ENCODE measurements around the gene RAB6B. TPM values are rescaled to one million over a fixed set of nuclear protein-coding genes. Genes with fewer than 3 reads are reported as not detected.

RAB6B gene
- total RNA-seq, 4 donors from 2014 or later = 6.2 to 11.9 (median 10.5) TPM

DNA sequence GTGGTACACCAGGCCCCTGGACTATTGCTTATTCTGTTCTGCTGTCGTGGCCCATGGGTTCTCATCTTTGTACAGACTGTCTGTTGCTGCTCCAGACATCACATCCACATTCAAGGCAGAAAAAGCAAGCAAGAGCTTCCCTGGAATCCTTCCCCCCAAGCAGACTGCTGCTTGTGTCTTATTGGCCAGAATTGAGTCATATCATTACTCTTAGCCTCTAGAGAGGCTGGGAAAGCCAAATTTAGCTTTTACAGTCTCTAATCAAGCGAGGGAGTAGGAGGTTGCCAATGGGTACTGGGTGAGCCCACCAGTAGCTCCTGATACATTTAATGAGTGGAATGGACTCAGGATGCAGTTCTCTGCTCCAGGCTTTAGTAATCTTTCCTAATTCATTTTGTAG lies 39.4 kb downstream of the RAB6B start:
- intact Hi-C loops (cut with DNase I) = no loop called here
- Histone ChIP-seq H3K4me1 (peaks cover 0 to 18% (median 0%) of the 10 kb centered on the region in 4 donors), H3K27me3 (no peaks in the 10 kb centered on the region), H3K36me3 (peaks cover 0 to 7% (median 0%) of the 10 kb centered on the region in 4 donors), H3K4me3 (no peak overlapping the region), H3K27ac (replicated peaks in 1 of 4) (no peak overlapping the region), H3K9me3 (no peaks in the 10 kb centered on the region)
- DNase-seq (ENCODE audit: extremely low spot score) = no peak
- TF ChIP-seq POLR2AphosphoS5 (IDR thresholded peaks at IDR 0.05) (no peak), POLR2A (IDR thresholded peaks at IDR 0.05; ENCODE audit: low read depth) (no peak), EP300 (IDR thresholded peaks at IDR 0.05) (no peak)
- TF ChIP-seq, protein P1, sequence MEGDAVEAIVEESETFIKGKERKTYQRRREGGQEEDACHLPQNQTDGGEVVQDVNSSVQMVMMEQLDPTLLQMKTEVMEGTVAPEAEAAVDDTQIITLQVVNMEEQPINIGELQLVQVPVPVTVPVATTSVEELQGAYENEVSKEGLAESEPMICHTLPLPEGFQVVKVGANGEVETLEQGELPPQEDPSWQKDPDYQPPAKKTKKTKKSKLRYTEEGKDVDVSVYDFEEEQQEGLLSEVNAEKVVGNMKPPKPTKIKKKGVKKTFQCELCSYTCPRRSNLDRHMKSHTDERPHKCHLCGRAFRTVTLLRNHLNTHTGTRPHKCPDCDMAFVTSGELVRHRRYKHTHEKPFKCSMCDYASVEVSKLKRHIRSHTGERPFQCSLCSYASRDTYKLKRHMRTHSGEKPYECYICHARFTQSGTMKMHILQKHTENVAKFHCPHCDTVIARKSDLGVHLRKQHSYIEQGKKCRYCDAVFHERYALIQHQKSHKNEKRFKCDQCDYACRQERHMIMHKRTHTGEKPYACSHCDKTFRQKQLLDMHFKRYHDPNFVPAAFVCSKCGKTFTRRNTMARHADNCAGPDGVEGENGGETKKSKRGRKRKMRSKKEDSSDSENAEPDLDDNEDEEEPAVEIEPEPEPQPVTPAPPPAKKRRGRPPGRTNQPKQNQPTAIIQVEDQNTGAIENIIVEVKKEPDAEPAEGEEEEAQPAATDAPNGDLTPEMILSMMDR (IDR thresholded peaks at IDR 0.05) = no peak
- WGBS = 92% methylated on average over 2 of the region's 2 CpGs

DNA sequence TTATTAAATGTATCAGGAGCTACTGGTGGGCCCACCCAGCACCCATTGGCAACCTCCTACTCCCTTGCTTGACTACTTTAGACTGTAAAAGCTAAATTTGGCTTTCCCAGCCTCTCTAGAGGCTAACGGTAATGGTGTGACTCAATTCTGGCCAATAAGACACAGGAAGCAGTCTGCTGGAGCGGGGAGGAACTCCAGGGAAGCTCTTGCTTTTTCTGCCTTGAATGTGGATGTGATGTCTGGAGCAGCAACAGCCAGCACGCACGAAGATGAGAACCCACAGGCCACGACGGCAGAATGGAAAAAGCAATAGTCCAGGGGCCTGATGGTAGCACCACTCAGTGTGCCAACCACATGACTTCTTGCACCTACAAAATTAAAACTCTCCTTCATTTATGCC lies 39.9 kb downstream of the RAB6B start:
- 90% methylated on average over 6 of the region's 6 CpGs for WGBS
- intact Hi-C loops (cut with DNase I) = no loop called here
- TF ChIP-seq, protein P1 (IDR thresholded peaks at IDR 0.05) = no peak
- TF ChIP-seq EP300 (IDR thresholded peaks at IDR 0.05) = no peak
- TF ChIP-seq POLR2AphosphoS5 (IDR thresholded peaks at IDR 0.05) = no peak
- TF ChIP-seq POLR2A (IDR thresholded peaks at IDR 0.05; ENCODE audit: low read depth) = no peak

DNA sequence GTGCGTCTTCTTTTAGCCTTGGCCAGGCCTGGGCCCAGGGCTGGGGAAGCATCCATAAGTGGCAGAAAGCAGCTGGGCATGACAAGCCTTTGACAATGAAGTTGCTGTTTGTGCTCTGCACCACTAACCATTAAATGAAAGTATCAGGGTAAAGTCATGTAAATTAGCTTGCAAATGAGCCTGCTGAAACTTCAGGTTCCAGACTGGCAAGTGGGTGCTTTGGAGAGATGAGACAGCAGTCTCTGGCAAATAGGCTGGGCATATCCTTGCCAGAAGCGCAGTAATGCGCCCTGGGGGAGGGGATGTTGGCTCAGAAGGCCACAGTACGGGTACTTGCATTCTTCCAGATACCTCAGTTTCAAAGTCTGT lies 40.7 kb downstream of the RAB6B start:
- no peak for DNase-seq (ENCODE audit: extremely low spot score)
- H3K9me3 ChIP-seq = no peaks in the 10 kb centered on the region
- H3K36me3 ChIP-seq = no peaks in the 10 kb centered on the region
- WGBS = 98% methylated on average over 4 of the region's 4 CpGs
- H3K4me1 ChIP-seq = peaks cover 0 to 18% (median 0%) of the 10 kb centered on the region in 4 donors
- TF ChIP-seq, protein P1 (IDR thresholded peaks at IDR 0.05) = no peak
- no peak for TF ChIP-seq POLR2AphosphoS5 (IDR thresholded peaks at IDR 0.05)
- no peak for TF ChIP-seq EP300 (IDR thresholded peaks at IDR 0.05)
- no peaks in the 10 kb centered on the region for H3K27me3 ChIP-seq
- intact Hi-C loops (cut with DNase I) = no loop called here
- H3K4me3 ChIP-seq = no peak overlapping the region
- no peak overlapping the region for H3K27ac ChIP-seq (replicated peaks in 1 of 4)

More for the DNA sequence above, 39.9 kb downstream of the RAB6B start:
- Histone ChIP-seq H3K27ac (replicated peaks in 1 of 4) (no peak overlapping the region), H3K36me3 (peaks cover 0 to 5% (median 0%) of the 10 kb centered on the region in 4 donors), H3K4me1 (peaks cover 0 to 18% (median 0%) of the 10 kb centered on the region in 4 donors), H3K4me3 (no peak overlapping the region), H3K27me3 (no peaks in the 10 kb centered on the region), H3K9me3 (no peaks in the 10 kb centered on the region)
- no peak for DNase-seq (ENCODE audit: extremely low spot score)

DNA sequence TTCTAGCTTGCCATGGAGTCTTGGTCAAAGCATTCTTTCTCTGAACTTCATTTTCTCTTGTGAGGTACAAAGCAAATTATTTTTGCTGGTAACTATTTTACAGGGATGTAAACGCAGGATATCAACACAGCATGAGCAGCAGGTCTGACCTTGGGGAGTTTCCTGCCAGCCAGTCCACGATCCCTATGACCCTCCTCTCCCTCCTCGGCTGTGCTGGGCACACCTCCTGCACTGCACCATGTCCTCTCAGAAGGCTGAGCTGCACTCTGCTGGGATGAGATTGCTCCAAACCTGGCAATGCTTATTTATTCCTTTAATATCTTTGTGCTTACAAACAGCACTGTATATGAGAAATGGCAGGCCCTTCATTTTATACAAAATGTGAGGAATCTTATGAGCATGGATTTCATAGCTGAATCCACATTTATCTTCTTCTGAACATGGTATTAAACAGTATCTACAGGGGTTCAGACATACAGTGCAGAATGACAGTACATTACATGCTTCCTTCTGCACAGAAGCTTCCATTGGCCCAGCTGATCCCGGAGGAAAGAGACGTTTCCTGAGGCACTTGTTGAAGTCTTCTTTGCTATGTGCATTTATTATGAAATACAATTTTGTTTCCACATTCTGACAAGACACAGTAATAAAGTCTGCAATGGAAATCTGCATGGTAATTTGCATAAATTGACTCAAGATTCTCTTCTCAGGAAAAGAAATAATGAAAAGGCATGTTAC lies 41.2 kb downstream of the RAB6B start:
- no peak for DNase-seq (ENCODE audit: extremely low spot score)
- H3K27ac ChIP-seq (replicated peaks in 1 of 4) = no peak overlapping the region
- H3K4me3 ChIP-seq = no peak overlapping the region
- TF ChIP-seq EP300 (IDR thresholded peaks at IDR 0.05) = no peak
- no peak for TF ChIP-seq POLR2AphosphoS5 (IDR thresholded peaks at IDR 0.05)
- TF ChIP-seq, protein P1 (IDR thresholded peaks at IDR 0.05) = no peak
- no peak for TF ChIP-seq POLR2A (IDR thresholded peaks at IDR 0.05; ENCODE audit: low read depth)
- intact Hi-C loops (cut with DNase I) = no loop called here
- peaks cover 0 to 18% (median 0%) of the 10 kb centered on the region in 4 donors for H3K4me1 ChIP-seq
- H3K36me3 ChIP-seq = no peaks in the 10 kb centered on the region
- H3K9me3 ChIP-seq = no peaks in the 10 kb centered on the region
- no peaks in the 10 kb centered on the region for H3K27me3 ChIP-seq
- WGBS = 66% methylated on average over 3 of the region's 5 CpGs

DNA sequence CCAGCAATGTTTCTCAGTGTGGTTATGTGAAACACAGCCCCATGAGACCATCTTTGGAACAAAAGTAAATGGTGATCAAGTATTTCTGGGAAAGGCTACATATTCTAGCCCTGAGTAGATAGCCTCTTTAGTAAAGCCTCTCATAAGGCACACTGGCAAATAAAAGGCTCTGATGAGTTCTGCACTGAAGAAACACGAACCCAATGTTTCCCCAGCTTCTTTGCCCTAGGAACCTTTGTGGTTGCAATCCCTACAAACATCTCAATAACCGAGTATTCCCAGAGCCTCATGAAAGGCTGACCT lies 41.8 kb downstream of the RAB6B start:
- no peaks in the 10 kb centered on the region for H3K27me3 ChIP-seq
- TF ChIP-seq, protein P1 (IDR thresholded peaks at IDR 0.05) = no peak
- TF ChIP-seq POLR2A (IDR thresholded peaks at IDR 0.05; ENCODE audit: low read depth) = no peak
- H3K4me3 ChIP-seq = no peak overlapping the region
- peaks cover 0 to 18% (median 0%) of the 10 kb centered on the region in 4 donors for H3K4me1 ChIP-seq
- WGBS = 82% methylated on average over 2 of the region's 2 CpGs
- intact Hi-C loops (cut with DNase I) = no loop called here
- no peak for DNase-seq (ENCODE audit: extremely low spot score)
- no peaks in the 10 kb centered on the region for H3K36me3 ChIP-seq
- H3K9me3 ChIP-seq = no peaks in the 10 kb centered on the region
- no peak overlapping the region for H3K27ac ChIP-seq (replicated peaks in 1 of 4)
